Measurements from ENCODE around the gene FKBP15.
"Not testable (repeated sequence)": the region's sequence is repeated elsewhere in the genome, so short reads cannot be mapped to it uniquely, and the experiment has no call there.

The FKBP15 gene, protein sequence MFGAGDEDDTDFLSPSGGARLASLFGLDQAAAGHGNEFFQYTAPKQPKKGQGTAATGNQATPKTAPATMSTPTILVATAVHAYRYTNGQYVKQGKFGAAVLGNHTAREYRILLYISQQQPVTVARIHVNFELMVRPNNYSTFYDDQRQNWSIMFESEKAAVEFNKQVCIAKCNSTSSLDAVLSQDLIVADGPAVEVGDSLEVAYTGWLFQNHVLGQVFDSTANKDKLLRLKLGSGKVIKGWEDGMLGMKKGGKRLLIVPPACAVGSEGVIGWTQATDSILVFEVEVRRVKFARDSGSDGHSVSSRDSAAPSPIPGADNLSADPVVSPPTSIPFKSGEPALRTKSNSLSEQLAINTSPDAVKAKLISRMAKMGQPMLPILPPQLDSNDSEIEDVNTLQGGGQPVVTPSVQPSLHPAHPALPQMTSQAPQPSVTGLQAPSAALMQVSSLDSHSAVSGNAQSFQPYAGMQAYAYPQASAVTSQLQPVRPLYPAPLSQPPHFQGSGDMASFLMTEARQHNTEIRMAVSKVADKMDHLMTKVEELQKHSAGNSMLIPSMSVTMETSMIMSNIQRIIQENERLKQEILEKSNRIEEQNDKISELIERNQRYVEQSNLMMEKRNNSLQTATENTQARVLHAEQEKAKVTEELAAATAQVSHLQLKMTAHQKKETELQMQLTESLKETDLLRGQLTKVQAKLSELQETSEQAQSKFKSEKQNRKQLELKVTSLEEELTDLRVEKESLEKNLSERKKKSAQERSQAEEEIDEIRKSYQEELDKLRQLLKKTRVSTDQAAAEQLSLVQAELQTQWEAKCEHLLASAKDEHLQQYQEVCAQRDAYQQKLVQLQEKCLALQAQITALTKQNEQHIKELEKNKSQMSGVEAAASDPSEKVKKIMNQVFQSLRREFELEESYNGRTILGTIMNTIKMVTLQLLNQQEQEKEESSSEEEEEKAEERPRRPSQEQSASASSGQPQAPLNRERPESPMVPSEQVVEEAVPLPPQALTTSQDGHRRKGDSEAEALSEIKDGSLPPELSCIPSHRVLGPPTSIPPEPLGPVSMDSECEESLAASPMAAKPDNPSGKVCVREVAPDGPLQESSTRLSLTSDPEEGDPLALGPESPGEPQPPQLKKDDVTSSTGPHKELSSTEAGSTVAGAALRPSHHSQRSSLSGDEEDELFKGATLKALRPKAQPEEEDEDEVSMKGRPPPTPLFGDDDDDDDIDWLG

GRCh38 chr9:113221003-113221799 is at the start of gene FKBP15, which contains the start of gene SLC31A1:
FKBP15 (minus strand) TSS chr9:113221277; CDS start chr9:113221243, 34 bp downstream.
SLC31A1 (plus strand) TSS chr9:113221544; CDS start chr9:113256149, 34,605 bp downstream.
- DNase-seq, result peak; percentile 94

- DNase-seq, result no peak
Observed at GRCh38 chr9:113269871-113270270, 48.8 kb upstream of the FKBP15 start.

GRCh38 chr9:113269355-113269754 is 48.3 kb upstream of the FKBP15 start:
- no peak for DNase-seq

DNA sequence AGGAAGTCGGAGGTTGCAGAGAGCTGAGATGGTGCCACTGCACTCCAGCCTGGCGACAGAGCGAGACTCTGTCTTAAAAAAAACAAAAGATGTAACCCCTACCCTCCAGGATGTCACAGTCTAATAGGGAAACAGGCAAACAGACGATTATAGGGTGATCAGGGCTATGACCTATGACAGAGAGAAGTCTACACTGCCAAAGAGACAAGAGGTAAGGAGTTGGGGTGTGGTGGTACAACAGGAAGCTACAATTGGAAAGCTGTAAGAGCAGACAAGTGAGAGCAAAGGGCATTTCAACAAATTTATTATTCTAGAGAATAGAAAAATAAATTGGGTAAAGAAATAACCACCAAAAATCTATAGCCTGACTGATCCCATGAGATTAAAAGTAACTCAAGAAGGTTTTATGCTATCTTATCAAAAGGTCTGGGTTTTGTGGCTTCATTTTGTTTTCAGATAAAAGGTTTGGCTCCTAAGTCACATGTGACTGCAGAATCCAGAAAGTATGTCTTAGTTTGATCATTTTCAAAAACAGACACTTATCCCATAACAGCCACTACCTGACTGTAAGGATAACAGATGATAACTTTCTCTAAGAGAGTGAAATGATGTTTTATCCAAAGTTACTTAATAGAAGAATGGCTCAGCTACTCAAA is 47.0 kb upstream of the FKBP15 start:
- no peak for DNase-seq

- DNase-seq, result no peak
Observed at GRCh38 chr9:113266174-113266573, 45.1 kb upstream of the FKBP15 start.

- no peak for DNase-seq
Observed at GRCh38 chr9:113261917-113262671, 41.0 kb upstream of the FKBP15 start.

DNA sequence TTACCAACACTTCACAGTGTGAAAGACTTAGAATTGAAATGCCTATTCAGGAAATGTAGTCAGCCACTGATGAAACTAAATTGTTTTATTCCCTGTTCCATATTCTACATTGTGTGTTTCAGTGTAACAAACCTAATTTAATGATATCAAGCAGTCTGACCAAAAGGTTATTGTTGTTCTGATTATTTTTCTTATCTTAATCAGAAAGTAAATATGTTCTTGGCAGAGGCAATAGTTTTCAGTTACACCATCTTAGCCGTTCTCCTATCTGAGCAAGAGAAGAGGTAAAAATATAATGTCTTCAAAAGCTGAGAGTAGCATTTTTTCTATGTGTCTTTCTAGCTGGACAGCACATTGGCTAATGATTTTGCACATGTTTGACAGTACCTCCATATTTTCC is 37.2 kb upstream of the FKBP15 start:
- DNase-seq, result no peak

DNA sequence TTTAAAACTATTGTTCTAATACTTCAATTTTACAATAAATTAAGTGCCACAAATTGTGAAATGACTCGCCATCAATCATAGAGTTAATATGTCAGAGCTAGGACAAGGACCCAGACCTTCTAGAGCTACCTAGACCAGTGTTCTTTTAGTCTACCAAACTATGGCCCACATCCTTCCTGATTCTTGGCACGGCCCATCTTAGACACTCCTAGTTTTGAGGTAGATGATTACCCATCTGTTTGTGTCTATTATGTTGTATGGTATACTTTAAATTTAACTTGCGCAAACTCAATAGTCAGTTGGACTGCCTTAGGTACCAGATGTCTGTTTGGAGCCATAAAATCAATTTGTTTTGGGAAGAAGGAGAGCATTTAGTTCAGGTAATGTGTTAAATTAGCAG is 36.8 kb upstream of the FKBP15 start:
- DNase-seq, result no peak

GRCh38 chr9:113255438-113255837 is 34.4 kb upstream of the FKBP15 start:
- DNase-seq, result no peak

- no peak for DNase-seq
Observed at GRCh38 chr9:113254991-113255390, 33.9 kb upstream of the FKBP15 start.

- DNase-seq, result no peak
Observed at GRCh38 chr9:113250807-113251206, 29.7 kb upstream of the FKBP15 start.

DNA sequence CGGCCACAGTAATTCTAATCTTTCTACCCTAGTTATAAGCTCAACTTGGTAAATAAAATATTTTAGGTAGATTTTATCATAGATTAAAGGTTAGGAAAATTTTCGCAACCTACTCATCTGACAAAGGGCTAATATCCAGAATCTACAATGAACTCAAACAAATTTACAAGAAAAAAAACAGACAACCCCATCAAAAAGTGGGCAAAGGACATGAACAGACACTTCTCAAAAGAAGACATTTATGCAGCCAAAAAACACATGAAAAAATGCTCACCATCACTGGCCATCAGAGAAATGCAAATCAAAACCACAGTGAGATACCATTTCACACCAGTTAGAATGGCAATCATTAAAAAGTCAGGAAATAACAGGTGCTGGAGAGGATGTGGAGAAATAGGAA is 28.6 kb upstream of the FKBP15 start:
- DNase-seq, result not testable (repeated sequence)

DNA sequence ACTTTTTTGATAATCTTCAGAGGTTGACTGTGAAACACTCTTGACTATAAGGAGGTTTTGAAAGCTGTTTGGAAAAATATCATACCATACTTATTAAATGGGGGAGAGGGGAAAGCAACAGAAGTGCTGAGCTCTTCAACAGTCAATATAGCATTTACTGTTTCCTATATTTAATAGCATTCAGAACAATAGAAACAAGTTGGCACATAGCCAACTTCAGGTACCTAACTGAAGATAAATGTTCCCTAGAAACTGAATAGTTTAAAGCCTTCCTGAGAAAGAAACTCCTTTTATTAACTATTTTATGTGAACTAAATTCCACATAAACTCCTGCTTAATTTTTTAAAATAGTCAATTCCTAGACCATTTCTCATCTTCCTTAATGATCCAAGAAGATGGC is 26.6 kb upstream of the FKBP15 start:
- DNase-seq, result no peak

GRCh38 chr9:113246928-113247327 is 25.9 kb upstream of the FKBP15 start:
- DNase-seq, result no peak

GRCh38 chr9:113245894-113246293 is 24.8 kb upstream of the FKBP15 start:
- DNase-seq, result no peak

- no peak for DNase-seq
Observed at GRCh38 chr9:113244556-113244955, 23.5 kb upstream of the FKBP15 start.

DNA sequence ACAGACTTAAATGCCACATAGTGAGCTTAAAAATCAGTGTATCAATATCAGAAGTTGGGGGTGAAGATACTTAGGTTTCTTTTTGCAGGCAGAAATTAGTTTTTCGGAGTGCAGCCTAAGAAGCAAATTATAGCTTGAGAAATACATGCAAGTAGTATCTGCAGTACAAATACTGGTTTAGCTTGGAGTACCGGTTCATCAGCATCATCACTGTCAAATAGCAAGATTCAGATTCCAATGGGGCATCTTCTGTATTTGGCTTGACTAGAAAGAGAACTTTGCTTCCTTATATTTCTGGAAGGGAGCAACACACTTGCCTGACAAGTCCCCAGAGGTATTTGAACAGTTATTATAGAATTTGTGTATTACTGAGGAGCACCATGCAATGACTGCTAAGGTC is 20.1 kb upstream of the FKBP15 start:
- no peak for DNase-seq

GRCh38 chr9:113238859-113239232 is 17.8 kb upstream of the FKBP15 start:
- no peak for DNase-seq

DNA sequence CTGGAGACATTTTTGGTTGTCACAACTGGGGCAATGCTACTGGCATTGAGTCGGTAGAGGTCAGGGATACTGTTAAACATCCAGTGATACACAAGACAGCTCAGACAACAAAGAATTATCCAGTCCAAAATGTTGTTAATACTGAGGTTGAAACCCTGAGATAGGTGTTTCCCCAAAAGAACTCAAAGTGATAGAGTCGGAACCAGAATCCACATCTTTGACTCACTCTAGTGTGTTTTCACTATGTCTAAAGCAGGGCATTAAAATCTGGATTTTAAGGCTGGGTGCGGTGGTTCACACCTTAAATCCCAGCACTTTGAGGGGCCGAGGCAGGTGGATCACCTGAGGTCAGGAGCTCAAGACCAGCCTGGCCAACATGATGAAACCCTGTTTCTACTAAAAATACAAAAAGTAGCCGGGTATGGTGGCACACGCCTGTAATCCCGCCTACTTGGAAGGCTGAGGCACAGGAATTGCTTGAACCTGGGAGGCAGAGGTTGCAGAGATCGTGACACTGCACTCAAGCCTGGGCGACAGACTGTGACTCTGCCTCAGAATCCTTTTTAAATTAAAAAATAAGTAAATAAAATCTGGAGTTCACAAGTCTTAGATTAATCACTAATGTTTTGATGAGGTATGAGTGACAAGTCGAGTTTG is 17.3 kb upstream of the FKBP15 start:
- DNase-seq, result no peak

DNA sequence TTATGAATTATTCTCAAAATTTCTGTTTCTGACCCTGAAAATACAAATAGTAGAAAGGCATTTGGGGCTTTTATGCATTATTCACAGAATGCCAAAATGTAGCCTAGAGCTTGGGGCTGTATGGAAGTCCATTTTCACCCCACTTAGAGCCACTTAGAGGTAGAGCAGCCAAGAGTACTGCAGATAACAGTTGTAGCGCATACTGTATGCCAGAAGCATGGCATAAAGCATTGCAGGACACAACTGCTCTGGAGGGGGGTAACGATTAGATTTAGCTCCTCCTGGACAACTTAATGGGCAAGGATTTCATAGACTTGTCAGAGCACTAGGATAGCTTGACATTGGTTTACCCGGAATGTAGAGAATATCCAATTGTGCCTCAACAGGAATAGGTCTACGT is 15.9 kb upstream of the FKBP15 start:
- DNase-seq, result no peak
